H1 (cell line): Measurements from ENCODE around the gene PLCB4. TPM values are rescaled to one million over a fixed set of nuclear protein-coding genes. Genes with fewer than 3 reads are reported as not detected.

ENCODE experiments used
- CTCF ChIA-PET: fragments of 300-600 bp; sonication (Branson Sonifier 250); formaldehyde crosslinking; loops from one replicate; lab custom pipeline; 2021; ENCODE audit not compliant: partially characterized antibody; lab: Charles Lee
- POLR2A ChIA-PET: fragments of 300-600 bp; sonication (Branson Sonifier 250); formaldehyde crosslinking; loops from one replicate; lab custom pipeline; 2021; ENCODE audit warnings: inconsistent platforms; ENCODE audit not compliant: partially characterized antibody; lab: Charles Lee
- DNase-seq, 2 experiments: peaks; one replicate each; pipeline versions ENCODE4 v3.0.0 to v3.0.0-alpha.2; 2010 to 2022; ENCODE audit warnings: low spot score in 2 of 2, low read depth in 1 of 2, mixed read lengths in 1 of 2
- FAIRE-seq: peaks from 2 replicates; lab custom pipeline; 2011; peaks lifted over from hg19 to GRCh38; lab: Jason Lieb, UNC
- H2AFZ ChIP-seq: 2 replicates; pipeline ENCODE4 v1.8.1; 2012; ENCODE audit warnings: low read length, inconsistent platforms
- H2AK5ac ChIP-seq: 2 replicates; pipeline ENCODE4 v1.6.1; 2013; ENCODE audit warnings: low read depth, low read length
- H2BK120ac ChIP-seq: replicated peaks from 2 replicates; pipeline ENCODE3; 2013; ENCODE audit warnings: low read depth, low read length, inconsistent platforms
- H2BK12ac ChIP-seq: 2 replicates; pipeline ENCODE4 v1.6.1; 2013; ENCODE audit warnings: low read depth, low read length
- H2BK15ac ChIP-seq: 2 replicates; pipeline ENCODE4 v1.6.1; 2013; ENCODE audit warnings: low read length
- H2BK20ac ChIP-seq: 2 replicates; pipeline ENCODE4 v1.6.1; 2013; ENCODE audit warnings: low read length
- H2BK5ac ChIP-seq: 2 replicates; pipeline ENCODE4 v1.6.1; 2013; ENCODE audit warnings: low read depth, low read length
- H3K14ac ChIP-seq: 2 replicates; pipeline ENCODE4 v1.6.1; 2013; ENCODE audit warnings: inconsistent platforms; ENCODE audit not compliant: insufficient read length
- H3K18ac ChIP-seq: 2 replicates; pipeline ENCODE4 v1.6.1; 2013; ENCODE audit warnings: low read length; ENCODE audit errors: extremely low read depth
- H3K23ac ChIP-seq: 2 replicates; pipeline ENCODE4 v1.6.1; 2013; ENCODE audit warnings: inconsistent platforms; ENCODE audit not compliant: insufficient read length
- H3K23me2 ChIP-seq: 2 replicates; pipeline ENCODE4 v1.6.1; 2013; ENCODE audit warnings: low read depth, low read length
- H3K27ac ChIP-seq: 2 replicates; pipeline ENCODE4 v1.6.1; 2011; ENCODE audit warnings: low read depth, low read length, inconsistent platforms
- H3K27me3 ChIP-seq, 4 experiments: replicated peaks in 1 of 4; 1 replicate in 1 of 4; 2 replicates in 3 of 4; pipeline versions ENCODE4 v1.6.1 to v1.8.1; 2011 to 2013; ENCODE audit warnings: low read length in 3 of 4, mild to moderate bottlenecking in 3 of 4, inconsistent platforms in 2 of 4, mixed read lengths in 2 of 4, moderate library complexity in 1 of 4; ENCODE audit not compliant: control insufficient read depth in 3 of 4, insufficient read depth in 3 of 4; ENCODE audit errors: extremely low read depth in 1 of 4
- H3K36me3 ChIP-seq, 4 experiments: 2 replicates each; pipeline versions ENCODE4 v1.6.1 to v1.8.1; 2011 to 2013; ENCODE audit warnings: mild to moderate bottlenecking in 4 of 4, low read length in 3 of 4, moderate library complexity in 2 of 4, control low read depth in 1 of 4, inconsistent platforms in 1 of 4; ENCODE audit not compliant: insufficient read depth in 4 of 4, control insufficient read depth in 2 of 4
- H3K4ac ChIP-seq: replicated peaks from 2 replicates; pipeline ENCODE3; 2013; ENCODE audit warnings: low read length, low read depth, mixed read lengths, inconsistent platforms; ENCODE audit not compliant: insufficient read length
- H3K4me1 ChIP-seq, 4 experiments: replicated peaks in 1 of 4; 1 replicate in 1 of 4; 2 replicates in 3 of 4; pipeline versions ENCODE4 v1.6.1 to v1.8.1; 2011 to 2013; ENCODE audit warnings: low read length in 3 of 4, inconsistent platforms in 2 of 4, mixed read lengths in 1 of 4; ENCODE audit not compliant: insufficient read depth in 4 of 4, control insufficient read depth in 3 of 4
- H3K4me2 ChIP-seq, 2 experiments: 2 replicates each; pipeline versions ENCODE4 v1.6.1 to v1.8.1; 2011 to 2013; ENCODE audit warnings: low read depth in 2 of 2, low read length in 2 of 2, control low read depth in 1 of 2, inconsistent platforms in 1 of 2, mild to moderate bottlenecking in 1 of 2; ENCODE audit not compliant: insufficient read depth in 1 of 2
- H3K4me3 ChIP-seq, 4 experiments: fragments of 200-600, 300-600 bp in 1 of 4; sonication (generic), shearing (Covaris generic), sonication (Bioruptor Twin) in 1 of 4; 2 replicates each; pipeline versions ENCODE4 v1.5.1 to v1.8.1; 2011 to 2016; ENCODE audit warnings: low read length in 4 of 4, low read depth in 3 of 4, control low read depth in 2 of 4, inconsistent platforms in 2 of 4, mild to moderate bottlenecking in 2 of 4, mixed read lengths in 1 of 4, moderate library complexity in 1 of 4; ENCODE audit not compliant: insufficient read depth in 2 of 4; ENCODE audit errors: extremely low read depth in 1 of 4
- H3K56ac ChIP-seq: replicated peaks from 2 replicates; pipeline ENCODE3; 2013; ENCODE audit warnings: low read depth, mild to moderate bottlenecking, mixed read lengths, low read length, inconsistent platforms; ENCODE audit not compliant: insufficient read length
- H3K79me1 ChIP-seq: 2 replicates; pipeline ENCODE4 v1.6.1; 2013; ENCODE audit warnings: low read depth, low read length, control low read depth
- H3K79me2 ChIP-seq, 2 experiments: 2 replicates each; pipeline versions ENCODE4 v1.6.1 to v1.8.1; 2012 to 2013; ENCODE audit warnings: low read length in 2 of 2, mild to moderate bottlenecking in 2 of 2, inconsistent platforms in 1 of 2; ENCODE audit not compliant: insufficient read depth in 2 of 2, control insufficient read depth in 1 of 2
- H3K9ac ChIP-seq, 4 experiments: replicated peaks in 1 of 4; 1 replicate in 1 of 4; 2 replicates in 3 of 4; pipeline versions ENCODE4 v1.6.1 to v1.8.1; 2011 to 2013; ENCODE audit warnings: low read depth in 3 of 4, low read length in 3 of 4, control low read depth in 2 of 4, mild to moderate bottlenecking in 2 of 4, moderate library complexity in 2 of 4, inconsistent platforms in 1 of 4; ENCODE audit errors: extremely low read depth in 1 of 4
- H3K9me3 ChIP-seq, 2 experiments: 2 replicates each; pipeline versions ENCODE4 v1.6.1 to v1.8.1; 2012 to 2013; ENCODE audit warnings: mild to moderate bottlenecking in 2 of 2, moderate library complexity in 2 of 2, control low read depth in 1 of 2, inconsistent platforms in 1 of 2, low read depth in 1 of 2, low read length in 1 of 2, mixed read lengths in 1 of 2; ENCODE audit not compliant: insufficient read depth in 2 of 2
- H4K20me1 ChIP-seq, 2 experiments: replicated peaks in 1 of 2; 2 replicates each; pipeline versions ENCODE3 to v1.8.1; 2011 to 2013; ENCODE audit warnings: inconsistent platforms in 2 of 2, low read length in 2 of 2, mild to moderate bottlenecking in 1 of 2; ENCODE audit not compliant: insufficient read depth in 2 of 2, control insufficient read depth in 1 of 2
- H4K5ac ChIP-seq: 2 replicates; pipeline ENCODE4 v1.6.1; 2013; ENCODE audit warnings: low read length, low read depth, mixed read lengths, inconsistent platforms; ENCODE audit not compliant: insufficient read length
- H4K8ac ChIP-seq: 2 replicates; pipeline ENCODE4 v1.8.0; 2013; ENCODE audit warnings: mild to moderate bottlenecking, moderate library complexity, low read length, inconsistent platforms; ENCODE audit not compliant: insufficient read depth; ENCODE audit errors: extremely low read depth
- H4K91ac ChIP-seq: replicated peaks from 2 replicates; pipeline ENCODE3; 2013; ENCODE audit warnings: low read length, mixed read lengths, inconsistent platforms; ENCODE audit not compliant: insufficient read length
- BACH1 ChIP-seq: IDR thresholded peaks from 2 replicates; pipeline ENCODE4 v1.6.1; 2012; ENCODE audit warnings: low read length, improper control_type of control experiment
- BRCA1 ChIP-seq: IDR thresholded peaks from 2 replicates; pipeline ENCODE4 v1.6.1; 2012; ENCODE audit warnings: low read depth, low read length, improper control_type of control experiment
- HDAC6 ChIP-seq: IDR thresholded peaks from one replicate; pipeline ENCODE4 v1.7.1; 2012; ENCODE audit warnings: low read depth, mild to moderate bottlenecking, inconsistent platforms, low read length, moderate library complexity
- JUN ChIP-seq: IDR thresholded peaks from 2 replicates; pipeline ENCODE4 v1.6.1; 2011; ENCODE audit warnings: low read depth, mild to moderate bottlenecking, improper control_type of control experiment, low read length
- polyA plus RNA-seq, 7 experiments: library from polyadenylated mRNA; depleted of rRNA in 3 of 7; stranded (reverse) in 5 of 7; unstranded in 2 of 7; fragments of >200 nt in 5 of 7; fragments of 200-250 nt in 2 of 7; gene quantifications; 1 replicate in 5 of 7; 2 replicates in 1 of 7; 4 replicates in 1 of 7; pipeline versions ENCODE4 v1.2.1 to v1.2.3, GENCODE V29; 2011 to 2013; ENCODE audit warnings: missing spikeins in 2 of 7, mixed read lengths in 2 of 7
- total RNA-seq: library from RNA; stranded (reverse); fragmentation: NEBNext Ultra II Directional; extraction: Animal tissue kit (Norgen Biotek cat#: 25700); gene quantifications from 2 replicates; pipeline ENCODE4 v1.2.1, GENCODE V29; 2021
- TF ChIP-seq, protein P1 (sequence below): IDR thresholded peaks from 2 replicates; pipeline ENCODE4 v1.6.1; 2012; ENCODE audit warnings: low read length, inconsistent platforms

The PLCB4 gene
- total and polyA plus RNA-seq, 2 of the 8 experiments (the other 6 are each of a cell fraction or from before 2014, with no cell fraction given): 3.2 to 14.1 TPM

DNA sequence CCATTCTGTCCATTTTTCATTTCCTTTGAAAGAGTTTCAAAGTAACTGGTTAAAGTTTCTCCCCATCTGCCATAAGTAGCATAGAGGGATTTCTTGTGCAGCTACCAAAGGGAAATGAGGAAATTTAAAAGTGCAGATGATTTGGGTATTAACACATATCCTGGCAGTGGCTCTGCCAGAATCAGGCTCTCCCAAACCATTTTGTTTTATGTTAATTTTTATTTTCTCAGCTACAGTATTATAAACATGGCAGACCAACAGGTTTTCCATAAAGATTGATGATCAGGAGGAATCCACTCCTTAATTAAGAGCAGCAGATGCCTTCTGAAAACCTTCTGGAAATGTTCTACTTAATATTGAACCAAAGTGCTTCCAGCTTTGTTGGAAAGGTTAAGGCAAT, 13.9 kb downstream of the PLCB4 start:
- H3K36me3 ChIP-seq: no peaks in the 10 kb centered on the region
- DNase-seq (no peak), FAIRE-seq (no peak)
- peak overlapping the region in 1 of 4 experiments; percentile 49; a peak in 1 of 7 replicates for H3K9ac ChIP-seq
- ChIA-PET CTCF (interaction anchor here (0.7 kb wide), 1 partner anchor 8 kb away, joined by 3 read pairs; no protein-coding TSS in a partner anchor), POLR2A (no interaction called here)
- H4K8ac ChIP-seq: no peak overlapping the region
- no peak overlapping the region for H3K18ac ChIP-seq
- 0 out of 2 replicates have a peak, but pooled peaks cover 5% of the 10 kb centered on the region for H3K79me1 ChIP-seq
- no peak overlapping the region for H2BK15ac ChIP-seq
- H4K91ac ChIP-seq: no peak overlapping the region
- H2BK20ac ChIP-seq: no peak overlapping the region
- no peak overlapping the region for H2AFZ ChIP-seq
- no peak overlapping the region for H3K4me3 ChIP-seq
- no peaks in the 10 kb centered on the region for H3K23me2 ChIP-seq
- no peak overlapping the region for H2BK5ac ChIP-seq
- no peak overlapping the region for H2BK12ac ChIP-seq
- H3K27ac ChIP-seq: no peak overlapping the region
- H3K23ac ChIP-seq: no peak overlapping the region
- H3K9me3 ChIP-seq: no peaks in the 10 kb centered on the region
- no peaks in the 10 kb centered on the region for H4K20me1 ChIP-seq
- no peak overlapping the region for H2BK120ac ChIP-seq
- H2AK5ac ChIP-seq: no peak overlapping the region
- no peaks in the 10 kb centered on the region for H3K4me1 ChIP-seq
- H3K4me2 ChIP-seq: no peak overlapping the region
- H3K79me2 ChIP-seq: peaks cover 0 to 29% of the 10 kb centered on the region in 2 experiments; a peak in 2 of 4 replicates
- H3K56ac ChIP-seq: no peak overlapping the region
- no peak overlapping the region for H3K14ac ChIP-seq
- no peaks in the 10 kb centered on the region for H3K27me3 ChIP-seq
- H4K5ac ChIP-seq: no peak overlapping the region
- no peak overlapping the region for H3K4ac ChIP-seq
- TF ChIP-seq, protein P1, sequence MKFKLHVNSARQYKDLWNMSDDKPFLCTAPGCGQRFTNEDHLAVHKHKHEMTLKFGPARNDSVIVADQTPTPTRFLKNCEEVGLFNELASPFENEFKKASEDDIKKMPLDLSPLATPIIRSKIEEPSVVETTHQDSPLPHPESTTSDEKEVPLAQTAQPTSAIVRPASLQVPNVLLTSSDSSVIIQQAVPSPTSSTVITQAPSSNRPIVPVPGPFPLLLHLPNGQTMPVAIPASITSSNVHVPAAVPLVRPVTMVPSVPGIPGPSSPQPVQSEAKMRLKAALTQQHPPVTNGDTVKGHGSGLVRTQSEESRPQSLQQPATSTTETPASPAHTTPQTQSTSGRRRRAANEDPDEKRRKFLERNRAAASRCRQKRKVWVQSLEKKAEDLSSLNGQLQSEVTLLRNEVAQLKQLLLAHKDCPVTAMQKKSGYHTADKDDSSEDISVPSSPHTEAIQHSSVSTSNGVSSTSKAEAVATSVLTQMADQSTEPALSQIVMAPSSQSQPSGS: no peak
- TF ChIP-seq JUN: no peak
- no peak for TF ChIP-seq HDAC6
- TF ChIP-seq BACH1: no peak
- no peak for TF ChIP-seq BRCA1
